ENCODE data around the gene GABRG3.

DNA sequence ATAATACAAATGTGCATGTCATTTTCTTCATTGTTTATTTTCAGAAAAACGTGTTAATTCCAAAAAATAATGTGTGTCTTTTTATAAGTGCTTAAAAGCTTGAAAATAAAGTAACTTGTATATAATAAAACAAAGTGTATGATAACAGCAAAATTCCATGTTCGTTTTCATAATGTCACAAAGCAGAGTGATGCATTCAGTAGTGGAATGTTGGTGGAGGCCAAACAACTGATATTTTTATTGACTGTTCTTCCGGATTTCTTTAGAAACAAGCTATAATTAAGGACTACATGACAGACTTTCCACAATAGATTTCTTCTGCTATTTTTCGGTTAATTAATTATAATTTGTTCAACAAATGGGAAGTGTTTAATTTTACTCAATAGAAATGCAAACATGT is 412.7 kb downstream of the GABRG3 start:
- TF ChIP-seq, protein P1, sequence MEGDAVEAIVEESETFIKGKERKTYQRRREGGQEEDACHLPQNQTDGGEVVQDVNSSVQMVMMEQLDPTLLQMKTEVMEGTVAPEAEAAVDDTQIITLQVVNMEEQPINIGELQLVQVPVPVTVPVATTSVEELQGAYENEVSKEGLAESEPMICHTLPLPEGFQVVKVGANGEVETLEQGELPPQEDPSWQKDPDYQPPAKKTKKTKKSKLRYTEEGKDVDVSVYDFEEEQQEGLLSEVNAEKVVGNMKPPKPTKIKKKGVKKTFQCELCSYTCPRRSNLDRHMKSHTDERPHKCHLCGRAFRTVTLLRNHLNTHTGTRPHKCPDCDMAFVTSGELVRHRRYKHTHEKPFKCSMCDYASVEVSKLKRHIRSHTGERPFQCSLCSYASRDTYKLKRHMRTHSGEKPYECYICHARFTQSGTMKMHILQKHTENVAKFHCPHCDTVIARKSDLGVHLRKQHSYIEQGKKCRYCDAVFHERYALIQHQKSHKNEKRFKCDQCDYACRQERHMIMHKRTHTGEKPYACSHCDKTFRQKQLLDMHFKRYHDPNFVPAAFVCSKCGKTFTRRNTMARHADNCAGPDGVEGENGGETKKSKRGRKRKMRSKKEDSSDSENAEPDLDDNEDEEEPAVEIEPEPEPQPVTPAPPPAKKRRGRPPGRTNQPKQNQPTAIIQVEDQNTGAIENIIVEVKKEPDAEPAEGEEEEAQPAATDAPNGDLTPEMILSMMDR (IDR thresholded peaks at IDR 0.05; ENCODE audit: insufficient read depth, low read depth, low read length): no peak
- TF ChIP-seq EZH2 (IDR thresholded peaks at IDR 0.05; ENCODE audit: insufficient read depth, low read length): no peak

Data from astrocyte (in vitro differentiated cells and primary cell).